ENCODE results near the gene KIF15. TPM values are rescaled to one million over a fixed set of nuclear protein-coding genes. Genes with fewer than 3 reads are reported as not detected.

Gene KIF15
- total RNA-seq, 1 donor from 2014 or later, result 11.8 TPM

Other genes with a start within 250 kb of the KIF15 start
- gene ZKSCAN7, start 206.6 kb upstream of the KIF15 start, total RNA-seq, result 3.5 and 5.7 TPM in 2 replicates
- gene ZNF660, start 176.8 kb upstream of the KIF15 start, total RNA-seq, result 1.7 and 2.5 TPM in 2 replicates
- gene ZNF197, start 136.8 kb upstream of the KIF15 start, total RNA-seq, result 4.8 and 7.3 TPM in 2 replicates
- gene ZNF35, start 113.1 kb upstream of the KIF15 start, total RNA-seq, result 3.6 and 8.3 TPM in 2 replicates
- 2.2 and 4.7 TPM in 2 replicates for gene ZNF502, start 49.1 kb upstream of the KIF15 start, total RNA-seq
- 1.7 and 2.4 TPM in 2 replicates for gene ZNF501, start 32.2 kb upstream of the KIF15 start, total RNA-seq
- 17.0 and 17.2 TPM in 2 replicates for gene KIAA1143, start 175 bp upstream of the KIF15 start, total RNA-seq
- gene TMEM42, start 100.1 kb downstream of the KIF15 start, total RNA-seq, result 20.1 and 22.3 TPM in 2 replicates
- 0.07 TPM in 1 of 2 replicates, not detected in the other for gene TGM4, start 112.8 kb downstream of the KIF15 start, total RNA-seq
- 38.9 and 65.8 TPM in 2 replicates for gene ZDHHC3, start 214.4 kb downstream of the KIF15 start, total RNA-seq
- 68.3 and 85.1 TPM in 2 replicates for gene EXOSC7, start 214.4 kb downstream of the KIF15 start, total RNA-seq